Stimulated activated CD8-positive, alpha-beta memory T cell treated with anti-CD3 and anti-CD28 coated beads, Interleukin-15, amount 100 ng/mL, for 48 hours (primary cell): ENCODE data around the gene PRKCE.
"Not testable (repeated sequence)": the region's sequence is repeated elsewhere in the genome, so short reads cannot be mapped to it uniquely, and the experiment has no call there.

ENCODE experiments used
- DNase-seq, 2 donors: peaks; one replicate each; pipeline ENCODE4 v3.0.0-alpha.2; 2020; ENCODE audit warnings: low read depth in 2 of 2

Gene PRKCE

GRCh38 chr2:46216213-46216612, 564.7 kb downstream of the PRKCE start:
- DNase-seq = no peak

- not testable (repeated sequence) for DNase-seq
Observed at GRCh38 chr2:46223514-46223913, 572.0 kb downstream of the PRKCE start.

- DNase-seq = no peak
Observed at GRCh38 chr2:46225150-46225625, 573.7 kb downstream of the PRKCE start.

- no peak for DNase-seq
Observed at GRCh38 chr2:46225730-46226129, 574.3 kb downstream of the PRKCE start.

- no peak for DNase-seq
Observed at GRCh38 chr2:46226620-46227019, 575.1 kb downstream of the PRKCE start.

- no peak for DNase-seq
Observed at GRCh38 chr2:46227022-46227421, 575.5 kb downstream of the PRKCE start.

GRCh38 chr2:46227674-46228289, 576.3 kb downstream of the PRKCE start:
- no peak for DNase-seq

GRCh38 chr2:46229134-46230063, 577.9 kb downstream of the PRKCE start:
- no peak for DNase-seq

GRCh38 chr2:46230115-46230571, 578.7 kb downstream of the PRKCE start:
- DNase-seq = no peak

GRCh38 chr2:46230677-46231425, 579.4 kb downstream of the PRKCE start:
- no peak for DNase-seq

GRCh38 chr2:46231721-46232120, 580.2 kb downstream of the PRKCE start:
- DNase-seq = no peak

GRCh38 chr2:46232860-46233259, 581.4 kb downstream of the PRKCE start:
- no peak for DNase-seq

GRCh38 chr2:46236006-46236875, 584.8 kb downstream of the PRKCE start:
- DNase-seq = no peak

GRCh38 chr2:46236876-46237859, 585.7 kb downstream of the PRKCE start:
- no peak for DNase-seq
